GOT3 (cell line): ENCODE measurements around the gene FOXD1.

Experiments used
- DNase-seq: peaks from one replicate; lab custom pipeline; 2025; ENCODE audit warnings: mixed read lengths; lab: John Stamatoyannopoulos, UW

The FOXD1 gene

DNA sequence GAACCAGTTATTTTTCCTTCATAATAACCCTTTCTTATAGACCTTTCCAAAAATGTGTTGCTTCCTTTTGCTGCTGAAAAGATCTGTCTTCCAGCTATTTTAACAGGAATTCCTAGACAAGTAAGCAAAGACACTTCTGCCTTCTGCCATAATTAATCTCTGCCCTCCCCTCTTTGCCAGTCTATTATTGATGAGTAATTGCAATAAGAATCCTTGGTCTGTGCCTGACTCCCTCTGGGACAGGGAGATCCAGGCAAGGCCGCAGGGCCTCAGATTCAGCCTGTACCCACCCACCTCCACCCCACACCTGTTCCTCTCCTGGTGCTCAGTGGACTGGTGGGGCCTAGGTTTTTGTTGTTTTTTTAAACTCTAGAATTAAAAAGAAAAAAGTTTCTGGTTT is 8.3 kb downstream of the FOXD1 start:
- no peak for DNase-seq

DNA sequence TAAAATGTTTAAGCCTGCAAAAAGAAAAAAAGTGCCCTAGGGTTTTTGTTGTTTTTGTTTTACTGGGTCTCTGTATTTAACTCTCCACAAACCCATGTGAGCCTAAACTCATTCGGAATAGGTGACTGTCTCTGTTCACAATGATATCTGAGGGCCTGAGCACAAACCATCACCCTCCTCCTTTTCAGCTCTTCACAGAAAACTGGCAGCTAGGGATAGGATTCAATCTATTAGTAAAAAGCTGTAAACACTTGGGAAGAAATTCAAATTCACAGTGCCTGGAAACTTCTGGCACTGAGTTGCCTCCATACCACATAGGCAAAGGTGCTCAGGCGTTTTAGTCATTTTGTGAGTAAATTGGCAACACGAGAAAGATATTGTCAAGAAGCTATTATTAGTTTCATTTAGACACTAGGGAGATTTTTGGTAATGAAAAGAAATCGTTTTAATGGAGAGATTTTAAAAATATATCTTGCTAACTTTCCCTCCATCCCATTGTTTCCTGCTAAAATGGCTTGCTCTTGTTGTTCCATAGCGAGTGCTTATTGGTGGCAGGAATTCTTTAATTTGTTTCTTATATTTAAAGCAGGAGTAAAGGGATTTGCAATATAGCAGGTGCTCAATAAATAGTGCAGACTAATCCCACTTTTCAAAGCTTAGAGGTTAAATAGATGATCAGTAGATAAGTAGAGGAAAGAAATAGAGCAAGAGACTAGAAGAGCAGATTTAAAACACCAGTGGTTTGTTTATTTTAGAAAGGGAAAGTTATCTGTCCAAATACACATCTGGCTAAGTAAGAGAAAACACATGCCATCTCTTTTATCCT is 9.7 kb downstream of the FOXD1 start:
- no peak for DNase-seq

DNA sequence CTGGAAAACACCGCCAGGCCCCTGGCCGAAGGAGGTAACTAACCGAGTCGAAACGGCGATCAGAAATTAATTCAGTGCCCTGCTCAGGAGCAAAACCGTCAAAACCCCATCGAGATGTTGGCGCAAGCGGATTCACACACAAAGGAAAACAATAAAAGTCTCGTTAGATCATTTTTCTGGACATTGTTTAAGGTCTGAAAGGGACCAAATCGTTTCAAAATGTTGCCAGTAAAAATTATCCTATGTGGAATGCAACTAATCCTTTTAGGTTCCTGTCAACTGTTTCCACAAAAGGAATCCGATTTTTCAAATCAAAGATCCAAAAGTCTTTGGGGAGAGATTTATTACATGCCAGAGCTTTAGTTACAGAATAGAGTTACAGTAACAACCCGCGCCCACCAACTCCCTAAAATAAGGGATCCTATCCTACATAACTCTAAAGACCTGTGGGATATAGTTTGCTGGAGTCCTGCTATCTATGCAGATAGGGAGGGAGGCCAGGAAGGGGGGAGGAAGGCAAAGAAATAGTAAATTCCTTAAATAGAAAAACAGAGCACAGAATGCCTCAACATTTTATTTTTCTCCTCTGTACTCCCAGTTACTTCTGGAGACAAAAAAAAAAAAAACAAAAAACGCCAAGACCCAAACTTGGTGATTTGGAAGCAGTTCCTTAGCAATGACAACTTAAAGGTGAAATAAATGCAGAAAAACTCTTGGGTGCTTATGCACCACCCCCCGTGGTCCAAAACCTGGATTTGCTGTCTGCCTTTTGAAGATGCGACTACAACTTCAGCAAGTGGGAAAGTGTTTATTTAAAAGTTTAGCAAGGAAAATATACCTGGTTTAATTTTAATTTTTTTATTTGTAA is 10.6 kb downstream of the FOXD1 start:
- no peak for DNase-seq

DNA sequence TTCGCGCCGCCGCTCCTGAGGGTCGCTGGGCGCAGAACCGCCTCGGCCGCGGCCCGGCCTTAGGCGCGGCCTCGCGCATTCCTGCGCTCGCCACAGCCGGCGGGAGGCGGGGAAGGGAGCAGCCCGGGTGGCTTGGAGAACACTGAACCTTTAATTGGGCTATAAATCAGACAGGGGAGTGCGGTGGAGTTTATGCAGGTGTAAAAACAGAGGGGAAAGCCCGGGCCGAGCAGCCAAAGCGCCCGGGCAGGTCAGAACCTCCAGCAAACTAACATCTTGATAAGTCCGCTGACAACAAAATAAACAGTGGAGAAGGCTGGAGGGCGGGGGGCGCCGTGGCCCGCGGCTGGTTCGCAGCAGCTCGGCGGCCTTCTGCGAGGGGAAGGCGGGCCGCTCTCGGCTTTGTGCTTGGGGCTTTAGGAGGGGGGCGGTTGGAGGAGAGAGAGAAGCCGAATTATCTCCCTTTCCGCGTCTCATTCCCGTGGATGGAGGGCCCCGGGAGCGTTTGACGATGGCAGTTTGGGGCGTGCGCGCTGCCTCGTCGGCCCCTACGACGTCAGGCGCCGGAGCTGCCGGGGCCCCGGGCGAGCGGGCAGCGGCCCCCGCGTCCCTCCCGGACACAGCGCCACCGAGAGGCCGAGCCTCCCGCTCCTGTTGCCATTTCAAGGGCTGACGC is 11.3 kb downstream of the FOXD1 start:
- DNase-seq: no peak

GRCh38 chr5:73436535-73437100 is 12.0 kb downstream of the FOXD1 start:
- DNase-seq: no peak

- no peak for DNase-seq
Observed at GRCh38 chr5:73435759-73436534, 12.6 kb downstream of the FOXD1 start.

GRCh38 chr5:73434907-73435306 is 13.7 kb downstream of the FOXD1 start:
- no peak for DNase-seq

- no peak for DNase-seq
Observed at GRCh38 chr5:73434461-73434860, 14.1 kb downstream of the FOXD1 start.

DNA sequence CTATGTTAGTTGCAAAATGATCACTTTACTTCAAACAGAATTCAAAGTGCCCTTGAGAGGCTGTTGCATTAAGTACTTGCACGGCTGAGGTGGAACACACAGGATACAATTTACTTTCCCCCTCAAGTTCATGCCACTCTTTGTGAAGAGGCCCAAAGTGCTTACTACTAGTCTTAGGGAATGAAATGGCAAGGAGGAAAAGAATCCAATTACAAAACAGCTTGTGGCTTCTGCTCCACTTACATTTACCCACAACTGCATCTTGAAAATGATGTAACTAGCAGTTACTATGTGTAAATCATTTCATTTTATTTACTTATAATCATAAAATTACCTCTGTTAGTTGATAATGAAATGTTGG is 14.6 kb downstream of the FOXD1 start:
- DNase-seq: no peak

DNA sequence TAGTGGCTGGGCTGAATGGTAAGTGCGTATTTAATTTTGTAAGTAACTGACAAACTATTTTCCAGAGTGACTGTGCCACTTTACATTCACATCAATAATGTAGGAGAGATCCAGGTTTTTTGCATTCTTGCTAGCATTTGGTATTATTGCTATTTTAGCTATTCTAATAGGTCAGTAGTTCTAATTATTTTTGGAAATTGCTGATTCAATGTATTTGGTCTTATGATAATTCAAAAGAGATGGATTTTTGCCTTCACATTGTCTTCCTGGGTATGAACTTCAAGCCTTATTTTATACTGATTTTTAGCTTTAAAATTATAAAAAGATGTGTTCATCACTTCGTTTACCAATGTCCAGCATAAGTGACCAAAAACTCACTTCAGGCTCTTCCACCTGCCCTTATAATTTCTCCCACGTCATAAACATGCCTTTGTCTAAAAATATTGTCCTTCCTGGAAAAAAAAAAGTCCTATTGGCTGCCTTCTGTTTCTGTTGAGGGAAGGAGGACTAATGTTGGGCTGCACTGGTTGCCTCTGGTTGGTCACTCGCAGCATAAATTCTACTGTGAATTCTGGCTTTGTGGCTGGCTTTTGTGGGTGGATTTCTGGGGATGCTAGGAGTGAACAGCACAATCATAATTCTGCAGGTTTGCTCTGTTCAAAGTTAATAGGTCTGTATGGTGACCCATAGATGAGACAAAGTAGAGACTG is 15.2 kb downstream of the FOXD1 start:
- no peak for DNase-seq

DNA sequence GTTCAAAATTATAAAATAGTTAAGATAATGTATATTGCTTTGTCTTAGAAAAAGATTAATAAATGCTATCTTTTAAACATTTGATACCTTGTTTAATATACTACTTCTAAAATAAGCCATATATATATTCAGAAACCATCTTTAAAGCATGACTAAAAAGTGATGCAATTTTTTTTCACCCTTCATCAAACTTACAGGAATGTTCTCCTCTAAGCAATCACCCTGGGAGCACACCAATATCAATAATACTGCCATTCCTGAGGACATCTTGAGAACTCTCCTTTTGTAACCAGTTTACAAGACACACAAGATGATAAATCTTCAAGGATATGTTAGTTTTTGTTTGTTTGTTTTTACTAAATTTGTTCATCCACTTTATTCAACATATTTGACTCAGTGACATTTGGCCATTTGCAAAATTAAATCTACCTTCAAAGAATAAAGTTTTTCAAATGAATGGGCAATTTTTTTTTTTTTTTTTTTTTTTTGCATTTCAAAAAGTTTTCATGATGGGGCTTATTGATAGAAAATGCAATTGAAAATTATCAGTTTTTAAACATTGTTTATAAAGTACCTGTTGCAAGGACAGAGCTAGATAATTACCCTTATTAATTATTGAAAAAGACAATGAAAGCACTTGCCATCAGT is 17.2 kb downstream of the FOXD1 start:
- no peak for DNase-seq

- DNase-seq: no peak
Observed at GRCh38 chr5:73426034-73426433, 22.5 kb downstream of the FOXD1 start.

DNA sequence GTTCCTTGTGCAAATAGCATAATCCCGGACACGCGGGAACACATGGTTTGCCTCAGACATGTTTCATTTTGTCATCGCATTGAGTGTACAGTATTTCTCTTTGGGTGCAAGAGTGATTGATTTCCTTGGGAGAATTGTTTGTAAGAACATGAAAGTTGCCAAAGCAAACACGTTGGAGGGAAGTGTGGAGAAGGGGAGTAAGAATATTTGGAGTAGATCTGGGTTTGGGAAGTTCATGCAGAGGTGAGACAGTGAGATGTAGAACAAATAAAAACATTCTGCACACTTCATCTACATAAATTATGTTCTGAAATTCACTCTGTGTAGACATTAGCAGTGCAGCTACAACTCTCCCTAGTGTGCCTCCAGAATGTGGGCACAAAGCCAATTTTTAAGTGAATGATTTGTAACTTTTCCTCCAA is 24.0 kb downstream of the FOXD1 start:
- no peak for DNase-seq

GRCh38 chr5:73422164-73422563 is 26.4 kb downstream of the FOXD1 start:
- no peak for DNase-seq

- DNase-seq: no peak
Observed at GRCh38 chr5:73420666-73421065, 27.9 kb downstream of the FOXD1 start.

DNA sequence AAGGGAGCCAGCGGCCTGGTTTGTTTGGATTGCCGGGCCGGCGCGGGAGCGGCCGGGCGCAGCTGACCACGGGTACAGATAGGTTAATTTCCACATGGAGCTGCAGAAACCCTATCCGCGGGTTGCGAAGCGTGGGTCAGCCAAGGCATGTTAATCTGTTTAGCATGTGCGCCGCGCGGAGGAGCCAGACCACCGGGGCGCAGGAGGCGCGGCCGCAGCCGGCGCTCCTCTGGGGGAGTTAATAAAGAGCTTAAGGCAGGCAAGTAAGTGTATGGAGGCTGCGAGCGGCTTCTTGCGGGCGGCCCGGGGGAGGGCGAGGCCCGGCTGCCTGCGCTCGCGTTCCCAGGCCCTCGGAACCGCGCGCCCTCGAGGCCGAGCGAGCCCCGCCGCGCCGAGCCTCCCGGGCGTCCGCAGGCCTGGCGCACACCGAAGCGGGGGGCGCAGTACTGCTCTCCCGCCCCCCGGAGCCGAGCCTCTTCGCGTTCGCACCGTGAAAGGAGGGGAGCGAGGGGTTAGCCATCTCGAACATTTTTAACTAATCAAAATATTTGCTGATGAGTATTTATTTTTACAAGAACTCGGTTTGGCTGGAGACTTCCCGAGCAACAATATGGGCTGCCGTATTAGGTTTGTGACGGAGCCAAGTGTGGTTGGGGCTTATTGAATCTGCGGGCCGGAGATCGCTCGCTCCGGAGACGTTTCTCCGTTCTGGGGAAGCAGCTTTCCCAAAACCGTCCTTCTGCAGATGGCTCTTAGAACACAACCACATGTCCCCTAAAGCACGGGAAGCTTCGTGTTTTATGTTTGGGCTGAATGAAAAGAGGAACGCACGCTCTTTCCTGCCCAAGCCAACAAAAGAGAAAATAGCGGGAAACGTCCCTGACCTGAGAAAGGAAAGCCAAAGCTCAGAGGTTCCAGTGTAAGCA is 28.8 kb downstream of the FOXD1 start:
- no peak for DNase-seq

DNA sequence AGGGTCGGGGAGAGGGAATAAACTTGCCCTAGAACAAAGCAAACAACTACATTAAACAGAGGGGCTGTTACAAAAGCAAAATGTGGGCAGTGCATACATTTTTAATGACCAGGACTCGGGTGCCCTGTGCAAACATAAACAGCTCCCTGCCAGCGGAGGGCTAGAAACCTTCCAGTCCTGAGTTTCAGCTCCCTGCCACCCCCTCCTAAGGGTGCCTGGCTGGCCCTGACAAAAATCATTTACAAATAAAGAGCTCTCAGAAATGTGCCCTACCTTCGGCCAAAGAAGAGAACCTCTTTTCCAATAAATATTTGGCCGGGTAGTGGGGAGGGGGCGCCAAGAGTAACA is 29.5 kb downstream of the FOXD1 start:
- DNase-seq: no peak

DNA sequence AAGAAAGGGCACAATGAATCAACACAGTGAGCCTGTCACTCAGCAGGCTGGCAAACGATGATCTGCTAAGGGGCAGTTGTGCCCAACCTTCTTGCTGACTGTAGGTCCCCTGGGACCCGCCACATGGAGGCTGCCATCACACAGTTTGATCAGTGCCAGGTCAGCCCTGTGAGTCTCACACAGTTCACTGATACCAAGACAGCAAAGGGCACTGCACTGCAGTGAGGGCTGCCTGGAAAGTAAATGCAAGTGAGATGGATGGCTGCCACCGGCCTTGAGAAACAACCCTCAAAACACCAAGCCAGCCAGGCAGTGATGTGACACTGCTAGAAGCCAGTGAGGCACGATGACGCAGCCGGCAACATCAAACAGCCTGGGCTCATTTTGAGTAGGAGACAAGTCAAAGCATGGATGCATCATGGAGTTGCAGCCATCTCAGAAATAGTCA is 30.3 kb downstream of the FOXD1 start:
- DNase-seq: no peak

DNA sequence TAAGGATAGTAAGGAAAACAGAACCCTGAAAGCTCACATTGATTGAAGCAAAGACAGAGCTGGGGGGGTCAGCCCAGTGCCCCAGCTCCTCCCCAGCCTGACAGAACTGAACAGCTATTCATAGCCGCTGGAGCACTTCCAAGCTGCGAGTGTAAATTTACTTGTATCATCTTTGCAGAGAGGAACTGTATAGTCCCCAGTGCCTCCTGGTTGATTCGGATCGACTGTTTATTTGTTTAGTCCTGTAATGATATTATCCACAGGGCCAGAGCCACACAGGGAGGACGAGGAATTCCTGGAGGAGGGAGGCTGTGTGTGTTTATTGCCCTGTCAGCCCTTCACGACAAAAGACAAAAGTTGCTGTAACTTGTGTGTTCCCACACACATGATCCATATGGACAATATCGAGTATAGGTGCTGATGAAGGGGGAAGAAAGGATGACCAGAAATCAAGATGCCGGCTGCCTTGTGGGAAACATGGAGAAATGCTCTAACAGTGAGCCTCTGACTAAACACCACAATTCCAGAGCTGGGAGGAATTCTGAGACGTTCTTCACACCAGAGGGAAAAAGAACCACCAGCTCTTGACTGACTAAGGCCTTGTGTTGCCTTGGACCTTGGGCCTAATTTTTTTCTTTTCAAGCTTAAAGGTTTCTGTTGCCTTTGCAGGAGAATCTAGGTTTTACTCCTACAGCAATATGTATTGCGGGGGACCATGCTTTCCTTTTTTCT is 31.1 kb downstream of the FOXD1 start:
- DNase-seq: no peak
